GM19035 (cell line): ENCODE results near the gene POLR2B.
"Not testable (repeated sequence)": the region's sequence is repeated elsewhere in the genome, so short reads cannot be mapped to it uniquely, and the experiment has no call there.

Experiments used
- ATAC-seq: cut with Tn5 transposase; IDR thresholded peaks from one replicate; pipeline ENCODE4 v1.9.1; 2021; ENCODE audit not compliant: unreplicated experiment

The POLR2B gene

GRCh38 chr4:57051095-57051494 is 72.4 kb downstream of the POLR2B start:
- no peak for ATAC-seq

GRCh38 chr4:57051524-57051923 is 72.8 kb downstream of the POLR2B start:
- ATAC-seq: no peak

GRCh38 chr4:57053508-57053907 is 74.8 kb downstream of the POLR2B start:
- no peak for ATAC-seq

- ATAC-seq: no peak
Observed at GRCh38 chr4:57055886-57056285, 77.2 kb downstream of the POLR2B start.

GRCh38 chr4:57059890-57060716 is 81.4 kb downstream of the POLR2B start:
- no peak for ATAC-seq

- ATAC-seq: not testable (repeated sequence)
Observed at GRCh38 chr4:57060717-57061067, 82.0 kb downstream of the POLR2B start.

GRCh38 chr4:57061395-57061794 is 82.7 kb downstream of the POLR2B start:
- no peak for ATAC-seq

GRCh38 chr4:57063518-57063917 is 84.8 kb downstream of the POLR2B start:
- no peak for ATAC-seq

- ATAC-seq: no peak
Observed at GRCh38 chr4:57064120-57064519, 85.4 kb downstream of the POLR2B start.

GRCh38 chr4:57064811-57065711 is 86.4 kb downstream of the POLR2B start:
- no peak for ATAC-seq

- no peak for ATAC-seq
Observed at GRCh38 chr4:57065730-57066482, 87.2 kb downstream of the POLR2B start.

GRCh38 chr4:57068237-57068981 is 89.7 kb downstream of the POLR2B start:
- no peak for ATAC-seq

- no peak for ATAC-seq
Observed at GRCh38 chr4:57070461-57070860, 91.8 kb downstream of the POLR2B start.

- no peak for ATAC-seq
Observed at GRCh38 chr4:57071326-57071725, 92.6 kb downstream of the POLR2B start.

GRCh38 chr4:57073559-57073958 is 94.9 kb downstream of the POLR2B start:
- no peak for ATAC-seq

GRCh38 chr4:57074744-57075143 is 96.0 kb downstream of the POLR2B start:
- no peak for ATAC-seq

- no peak for ATAC-seq
Observed at GRCh38 chr4:57075367-57075766, 96.7 kb downstream of the POLR2B start.

GRCh38 chr4:57076646-57077045 is 98.0 kb downstream of the POLR2B start:
- ATAC-seq: no peak

- no peak for ATAC-seq
Observed at GRCh38 chr4:57077550-57078343, 99.1 kb downstream of the POLR2B start.
